ENCODE data around the gene UNC79. TPM values are rescaled to one million over a fixed set of nuclear protein-coding genes. Genes with fewer than 3 reads are reported as not detected.
A peak's percentile ranks its signal among the peaks of the same experiment; 100 is the strongest.

Gene UNC79
- total RNA-seq, 4 donors from 2014 or later, result 0.08 to 0.29 (median 0.12) TPM

- Histone ChIP-seq H3K9me3 (no peaks in the 10 kb centered on the region), H3K4me1 (peaks cover 3% of the 10 kb centered on the region in 2 donors), H3K27ac (no peak overlapping the region), H3K36me3 (no peaks in the 10 kb centered on the region), H3K27me3 (no peaks in the 10 kb centered on the region), H3K4me3 (replicated peaks in 1 of 3) (no peak overlapping the region)
- peak in 1 of 2 donors; percentile 29 for DNase-seq
- intact Hi-C loops (cut with DNase I), result no loop called here
- 74 to 75% methylated on average over 15 of the region's 15 CpGs for WGBS, 2 donors
- TF ChIP-seq, protein P1, sequence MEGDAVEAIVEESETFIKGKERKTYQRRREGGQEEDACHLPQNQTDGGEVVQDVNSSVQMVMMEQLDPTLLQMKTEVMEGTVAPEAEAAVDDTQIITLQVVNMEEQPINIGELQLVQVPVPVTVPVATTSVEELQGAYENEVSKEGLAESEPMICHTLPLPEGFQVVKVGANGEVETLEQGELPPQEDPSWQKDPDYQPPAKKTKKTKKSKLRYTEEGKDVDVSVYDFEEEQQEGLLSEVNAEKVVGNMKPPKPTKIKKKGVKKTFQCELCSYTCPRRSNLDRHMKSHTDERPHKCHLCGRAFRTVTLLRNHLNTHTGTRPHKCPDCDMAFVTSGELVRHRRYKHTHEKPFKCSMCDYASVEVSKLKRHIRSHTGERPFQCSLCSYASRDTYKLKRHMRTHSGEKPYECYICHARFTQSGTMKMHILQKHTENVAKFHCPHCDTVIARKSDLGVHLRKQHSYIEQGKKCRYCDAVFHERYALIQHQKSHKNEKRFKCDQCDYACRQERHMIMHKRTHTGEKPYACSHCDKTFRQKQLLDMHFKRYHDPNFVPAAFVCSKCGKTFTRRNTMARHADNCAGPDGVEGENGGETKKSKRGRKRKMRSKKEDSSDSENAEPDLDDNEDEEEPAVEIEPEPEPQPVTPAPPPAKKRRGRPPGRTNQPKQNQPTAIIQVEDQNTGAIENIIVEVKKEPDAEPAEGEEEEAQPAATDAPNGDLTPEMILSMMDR (IDR thresholded peaks at IDR 0.05), result no peak
- TF ChIP-seq POLR2A (IDR thresholded peaks at IDR 0.05), result no peak
These were observed 316.4 kb downstream of the UNC79 start for GRCh38 chr14:93747102-93747501.

DNA sequence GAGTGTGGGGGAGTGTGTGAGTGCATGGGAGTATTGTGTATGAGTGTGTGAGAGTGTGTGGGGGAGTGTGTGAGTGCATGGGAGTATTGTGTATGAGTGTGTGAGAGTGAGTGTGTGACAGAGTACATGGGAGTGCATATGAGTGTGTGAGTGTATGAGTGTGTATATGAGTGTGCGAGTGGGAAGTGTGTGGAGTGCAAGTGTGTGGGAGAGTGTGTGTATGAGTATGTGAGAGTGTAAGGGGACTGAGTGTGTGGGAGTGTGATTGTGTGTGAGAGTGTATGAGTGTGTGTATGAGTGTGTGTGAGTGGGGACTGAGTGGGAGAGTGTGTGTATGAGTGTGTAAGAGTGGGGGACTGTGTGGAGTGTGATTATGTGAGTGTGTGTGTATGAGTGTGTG, 316.8 kb downstream of the UNC79 start:
- Histone ChIP-seq H3K27me3 (no peaks in the 10 kb centered on the region), H3K9me3 (no peaks in the 10 kb centered on the region), H3K27ac (no peak overlapping the region), H3K4me3 (replicated peaks in 1 of 3) (no peak overlapping the region), H3K4me1 (peaks cover 7% of the 10 kb centered on the region in 2 donors), H3K36me3 (no peaks in the 10 kb centered on the region)
- no peak for TF ChIP-seq POLR2A (IDR thresholded peaks at IDR 0.05)
- TF ChIP-seq, protein P1 (IDR thresholded peaks at IDR 0.05), result no peak
- WGBS, 2 donors, result 94 to 96% methylated on average over 1 of the region's 1 CpG
- intact Hi-C loops (cut with DNase I), result no loop called here
- no peak for DNase-seq

DNA sequence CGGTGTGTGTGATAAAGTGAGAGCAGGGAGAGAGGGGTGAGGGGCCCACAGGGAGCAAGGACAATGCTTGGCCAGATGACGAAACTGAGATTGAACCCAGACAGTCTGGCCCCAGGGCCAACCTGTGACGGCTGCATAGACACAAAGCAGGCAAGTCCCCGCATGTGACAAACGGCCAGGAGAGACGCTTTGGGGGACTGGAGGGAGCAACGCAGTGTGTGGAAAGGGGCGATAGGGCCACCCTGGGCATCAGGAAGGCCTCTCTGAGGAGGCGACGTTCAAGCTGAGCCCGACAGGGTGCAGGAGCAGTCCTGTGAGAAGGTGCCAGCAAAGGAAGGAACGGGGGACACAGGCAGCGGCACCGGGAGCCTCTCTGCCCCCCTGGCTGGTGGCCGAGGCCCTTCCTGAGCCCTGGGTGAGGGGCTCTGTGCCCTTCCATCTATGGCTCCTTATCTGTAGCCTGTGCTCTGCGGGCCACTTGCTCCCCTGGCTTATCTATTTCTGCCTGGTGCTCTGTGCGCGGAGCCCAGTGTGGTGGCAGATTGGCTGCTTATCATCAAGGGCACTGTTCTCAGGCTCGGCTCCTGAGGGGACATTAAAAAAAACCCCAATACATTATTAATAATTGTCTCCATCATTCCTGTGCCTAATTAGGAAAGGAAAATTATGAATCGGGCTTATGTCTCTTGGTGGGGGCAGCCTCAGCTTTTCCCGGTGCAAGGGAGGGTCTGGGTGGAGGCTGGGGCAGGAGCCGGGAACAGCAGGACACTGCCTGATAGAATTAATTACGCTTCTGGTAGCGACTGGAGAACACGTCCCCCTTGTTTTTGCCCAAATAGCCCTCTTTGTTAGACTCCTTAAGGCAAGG, 317.7 kb downstream of the UNC79 start:
- Histone ChIP-seq H3K4me1 (peaks cover 10 to 14% of the 10 kb centered on the region in 2 donors), H3K27me3 (no peaks in the 10 kb centered on the region), H3K27ac (no peak overlapping the region), H3K9me3 (no peaks in the 10 kb centered on the region), H3K4me3 (replicated peaks in 1 of 3) (no peak overlapping the region), H3K36me3 (no peaks in the 10 kb centered on the region)
- WGBS, 2 donors, result 82 to 89% methylated on average over 25 of the region's 25 CpGs
- intact Hi-C loops (cut with DNase I), result no loop called here
- TF ChIP-seq, protein P1 (IDR thresholded peaks at IDR 0.05), result no peak
- TF ChIP-seq POLR2A (IDR thresholded peaks at IDR 0.05), result no peak
- DNase-seq, result no peak

DNA sequence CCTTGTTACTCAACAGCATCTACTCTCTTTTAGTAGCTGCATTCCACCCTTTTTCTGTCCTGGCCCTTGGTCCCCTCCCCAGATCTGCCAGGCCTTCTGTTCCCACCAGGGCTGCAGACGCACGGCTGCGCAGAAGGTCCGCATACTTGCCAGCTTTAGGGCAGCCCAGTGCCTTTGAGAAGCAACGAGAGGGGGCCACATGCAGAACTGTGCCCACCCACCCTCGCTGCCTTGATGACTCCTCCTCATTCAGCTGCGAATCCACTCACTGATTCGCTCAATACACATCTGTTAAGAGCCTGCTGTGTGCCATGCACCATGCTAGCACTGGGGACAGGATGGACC, 318.3 kb downstream of the UNC79 start:
- Histone ChIP-seq H3K4me3 (replicated peaks in 1 of 3) (no peak overlapping the region), H3K4me1 (peaks cover 10 to 14% of the 10 kb centered on the region in 2 donors), H3K9me3 (no peaks in the 10 kb centered on the region), H3K36me3 (no peaks in the 10 kb centered on the region), H3K27ac (no peak overlapping the region), H3K27me3 (no peaks in the 10 kb centered on the region)
- intact Hi-C loops (cut with DNase I), result no loop called here
- no peak for DNase-seq
- TF ChIP-seq POLR2A (IDR thresholded peaks at IDR 0.05), result no peak
- 94 to 95% methylated on average over 8 of the region's 8 CpGs for WGBS, 2 donors

DNA sequence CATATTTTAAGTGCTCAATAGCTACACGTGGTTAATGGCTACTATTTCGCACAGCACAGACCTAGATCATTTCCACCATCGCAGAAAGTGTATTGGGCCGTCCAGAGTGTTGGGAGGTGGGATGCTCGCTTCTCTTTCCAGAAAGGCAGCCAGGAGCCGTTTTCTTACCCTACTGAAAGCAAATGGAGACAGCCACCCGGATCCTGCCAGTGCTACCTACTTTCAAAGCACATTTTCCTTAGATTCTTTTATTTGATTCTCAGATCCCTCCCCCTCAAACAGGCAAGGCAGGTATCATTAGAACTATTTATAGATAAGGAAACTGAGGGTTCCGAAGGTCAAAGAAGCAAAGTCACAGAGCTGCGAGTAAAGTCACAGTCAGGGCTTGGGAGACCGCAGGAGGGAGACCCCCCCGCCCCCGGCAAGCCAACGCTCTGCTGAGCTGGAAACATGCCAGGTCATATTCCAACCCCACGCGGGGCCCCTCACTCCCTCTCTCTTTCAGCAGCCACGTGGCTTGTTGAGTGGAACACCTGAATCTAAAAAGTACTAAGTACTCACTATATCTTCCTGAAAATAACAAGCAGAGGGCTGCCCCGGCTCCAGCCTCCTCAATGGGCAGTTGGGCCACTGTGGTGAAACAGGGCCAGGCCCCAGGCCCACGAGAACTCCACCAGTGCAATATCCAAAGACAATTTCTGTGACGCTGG, 321.4 kb downstream of the UNC79 start:
- H3K9me3 ChIP-seq, result no peaks in the 10 kb centered on the region

More for the DNA sequence above, 321.4 kb downstream of the UNC79 start:
- H3K27ac ChIP-seq, result peak overlapping the region in 1 of 3 donors; percentile 21
- H3K36me3 ChIP-seq, result no peaks in the 10 kb centered on the region
- TF ChIP-seq, protein P1 (IDR thresholded peaks at IDR 0.05), result no peak
- no peak for TF ChIP-seq POLR2A (IDR thresholded peaks at IDR 0.05)
- 44 to 47% methylated on average over 19 of the region's 19 CpGs for WGBS, 2 donors
- no peaks in the 10 kb centered on the region for H3K27me3 ChIP-seq
- peak; percentile 60 to 70 for DNase-seq
- no peak overlapping the region for H3K4me3 ChIP-seq (replicated peaks in 1 of 3)
- intact Hi-C loops (cut with DNase I), result no loop called here
- peaks cover 10 to 14% of the 10 kb centered on the region in 2 donors for H3K4me1 ChIP-seq

Measured in thyroid gland (tissue), 4 donors.